ENCODE results near the gene SHQ1. TPM values are rescaled to one million over a fixed set of nuclear protein-coding genes. Genes with fewer than 3 reads are reported as not detected.

The SHQ1 gene
- total RNA-seq, 1 experiment from 2014 or later: 32.5 TPM

GRCh38 chr3:72896996-72897757 is 48.9 kb upstream of the SHQ1 start:
- Mint-ChIP-seq H3K27me3 (ENCODE audit: low read depth) (peaks cover 15% of the 10 kb centered on the region), H3K36me3 (ENCODE audit: insufficient read depth in 1 of 3, low read depth in 3 of 3) (no peaks in the 10 kb centered on the region), H3K9me3 (no peaks in the 10 kb centered on the region), H3K4me1 (peaks cover 0 to 5% of the 10 kb centered on the region in 2 experiments; a peak in 3 of 4 replicates), H3K27ac (no peak overlapping the region), H3K4me3 (no peak overlapping the region)
- Histone ChIP-seq H3K27ac (ENCODE audit: insufficient read length, low read depth, low read length) (no peak overlapping the region), H3K79me2 (ENCODE audit: insufficient read depth, low read length) (no peaks in the 10 kb centered on the region), H2BK12ac (ENCODE audit: insufficient read length, low read depth, low read length) (no peak overlapping the region), H4K91ac (ENCODE audit: insufficient read length, low read depth, low read length) (no peak overlapping the region), H3T11ph (ENCODE audit: low read length) (no peak overlapping the region), H2BK20ac (ENCODE audit: low read depth, low read length, poor library complexity, severe bottlenecking) (no peak overlapping the region), H3K9me3 (ENCODE audit: control insufficient read depth, low read depth, low read length) (no peaks in the 10 kb centered on the region), H4K5ac (ENCODE audit: insufficient read length, low read depth, low read length) (no peak overlapping the region), H3K27me3 (ENCODE audit: insufficient read depth, low read length) (no peaks in the 10 kb centered on the region), H4K8ac (replicated peaks; ENCODE audit: insufficient read length, low read depth, low read length) (no peak overlapping the region), H3K4me1 (ENCODE audit: insufficient read depth, low read length) (no peaks in the 10 kb centered on the region), H2AFZ (ENCODE audit: low read length) (no peak overlapping the region), H3K4me2 (ENCODE audit: insufficient read depth, insufficient read length, low read length) (no peak overlapping the region), H3K79me1 (ENCODE audit: insufficient read depth, low read depth, low read length, poor library complexity, severe bottlenecking) (no peaks in the 10 kb centered on the region), H3K23me2 (ENCODE audit: insufficient read length, low read depth, low read length, poor library complexity, severe bottlenecking) (no peaks in the 10 kb centered on the region), H3K14ac (ENCODE audit: insufficient read depth, low read length) (no peak overlapping the region), H2BK15ac (ENCODE audit: low read depth, low read length) (no peak overlapping the region), H2BK120ac (ENCODE audit: low read depth, low read length, poor library complexity, severe bottlenecking) (no peak overlapping the region), H2AK5ac (ENCODE audit: insufficient read length, low read length) (no peak overlapping the region), H3K9ac (ENCODE audit: extremely low read depth, insufficient read length, low read length) (no peak overlapping the region), H4K20me1 (ENCODE audit: control insufficient read depth, insufficient read depth, insufficient read length) (no peaks in the 10 kb centered on the region), H3K4ac (ENCODE audit: low read depth, low read length) (no peak overlapping the region), H3K18ac (ENCODE audit: insufficient read length, low read depth, low read length) (no peak overlapping the region), H3K56ac (ENCODE audit: insufficient read length, low read depth, low read length) (no peak overlapping the region), H2BK5ac (ENCODE audit: insufficient read length, low read length) (no peak overlapping the region), H3K23ac (ENCODE audit: insufficient read length, low read depth, low read length) (no peak overlapping the region)
- no peak for DNase-seq
- no peak for TF ChIP-seq CTCF (conservative IDR thresholded peaks at IDR 0.05)
- no CpG with 5 or more reads among the region's 4 CpGs for WGBS (ENCODE audit: extremely low coverage, insufficient read length, low lambda C conversion rate)
